ENCODE data around the gene DQX1.
A peak's percentile ranks its signal among the peaks of the same experiment; 100 is the strongest.
"Not testable (repeated sequence)": the region's sequence is repeated elsewhere in the genome, so short reads cannot be mapped to it uniquely, and the experiment has no call there.

Gene DQX1

DNA sequence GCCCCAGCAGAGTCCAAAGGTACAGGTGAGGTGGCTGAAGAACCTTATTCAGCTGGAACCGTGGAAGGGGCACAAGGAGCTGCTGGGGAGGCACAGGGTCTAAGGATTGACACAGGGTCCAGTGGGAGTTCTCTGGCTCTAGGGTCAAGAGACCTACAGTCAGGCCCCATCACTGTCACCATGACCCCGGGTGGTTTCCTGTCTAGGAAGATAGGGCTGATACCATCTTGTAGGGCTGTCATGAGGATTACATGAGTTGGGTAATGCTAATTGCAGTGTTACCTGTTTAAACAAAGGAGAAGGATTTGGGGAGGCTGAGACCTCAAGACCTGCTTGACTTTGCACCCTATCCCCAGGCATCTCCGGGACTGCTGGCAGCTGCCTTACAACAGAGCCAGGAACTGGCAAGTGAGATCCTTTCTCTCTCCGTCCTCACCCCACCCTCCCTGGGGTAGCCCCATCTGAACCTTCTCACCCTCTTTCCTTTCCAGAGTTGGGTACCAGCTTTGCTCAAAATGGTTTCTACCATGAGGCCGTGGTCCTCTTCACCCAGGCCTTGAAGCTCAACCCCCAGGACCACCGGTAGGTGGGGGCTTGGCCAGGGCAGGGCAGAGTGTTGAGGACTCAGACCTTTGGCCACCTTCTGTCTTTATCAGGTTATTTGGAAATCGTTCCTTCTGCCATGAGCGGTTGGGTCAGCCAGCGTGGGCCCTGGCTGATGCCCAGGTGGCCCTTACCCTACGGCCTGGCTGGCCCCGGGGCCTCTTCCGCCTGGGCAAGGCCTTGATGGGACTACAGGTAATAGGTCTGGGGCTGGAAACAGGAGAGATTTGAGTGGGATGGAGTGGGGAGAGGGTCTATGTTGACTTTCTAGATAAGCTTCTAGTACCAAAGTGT lies 34.1 kb downstream of the DQX1 start:
- no peak for DNase-seq

GRCh38 chr2:74489906-74490305 lies 36.1 kb downstream of the DQX1 start:
- DNase-seq, result no peak

DNA sequence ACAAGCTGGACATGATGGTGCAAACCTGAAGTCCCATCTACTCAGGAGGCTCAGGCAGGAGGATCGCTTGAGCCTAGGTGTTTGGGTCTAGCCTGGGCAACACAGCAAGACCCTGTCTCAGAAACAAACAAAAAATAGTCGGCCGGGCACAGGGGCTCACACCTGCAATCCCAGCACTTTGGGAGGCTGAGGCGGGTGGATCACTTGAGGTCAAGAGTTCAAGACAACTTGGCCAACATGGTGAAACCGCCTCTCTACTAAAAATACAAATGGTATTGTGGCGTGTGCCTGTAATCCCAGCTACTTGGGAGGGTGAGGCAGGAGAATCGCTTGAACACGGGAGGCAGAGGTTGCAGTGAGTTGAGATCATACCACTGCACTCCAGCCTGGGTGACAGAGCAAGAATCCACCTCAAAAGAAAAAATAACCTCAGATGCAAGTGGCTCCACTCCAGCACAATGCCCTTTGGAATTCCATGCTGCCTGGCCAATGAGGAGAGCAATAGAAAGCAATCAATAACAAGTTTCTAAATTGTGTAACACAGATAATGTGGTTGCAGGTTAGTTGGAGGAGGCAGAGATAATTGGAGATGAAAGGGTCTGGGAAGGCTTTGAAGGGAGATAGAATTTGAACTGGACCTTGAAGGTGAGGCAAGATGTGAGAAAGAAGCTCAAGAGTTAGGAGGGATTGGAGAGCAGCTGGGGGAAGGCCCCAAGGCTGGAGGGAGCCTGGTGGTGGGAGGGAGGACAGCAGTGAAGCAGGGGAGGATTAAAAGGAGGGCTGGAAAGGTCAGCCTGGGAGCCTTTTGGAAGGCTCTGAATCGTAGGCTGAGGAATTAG lies 37.2 kb downstream of the DQX1 start:
- no peak for DNase-seq

DNA sequence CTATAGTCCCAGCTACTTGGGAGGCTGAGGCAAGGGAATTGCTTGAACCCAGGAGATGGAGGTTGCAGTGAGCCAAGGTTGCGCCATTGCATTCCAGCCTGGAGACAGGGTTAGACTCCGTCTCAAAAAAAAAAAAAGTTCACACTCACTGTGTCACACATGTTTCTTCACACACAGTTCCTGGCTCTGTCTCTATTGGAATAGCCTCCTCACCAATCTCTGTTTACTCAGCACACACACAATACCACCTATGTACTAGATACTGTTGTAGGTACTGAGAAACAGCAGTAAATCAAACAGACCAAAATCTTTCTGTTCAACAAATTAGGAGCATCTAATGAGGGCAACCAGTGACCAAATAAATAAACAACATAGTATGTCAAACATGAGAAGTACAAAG lies 39.9 kb downstream of the DQX1 start:
- DNase-seq, result no peak

- DNase-seq, result not testable (repeated sequence)
Measured at GRCh38 chr2:74483675-74484164, 42.3 kb downstream of the DQX1 start.

DNA sequence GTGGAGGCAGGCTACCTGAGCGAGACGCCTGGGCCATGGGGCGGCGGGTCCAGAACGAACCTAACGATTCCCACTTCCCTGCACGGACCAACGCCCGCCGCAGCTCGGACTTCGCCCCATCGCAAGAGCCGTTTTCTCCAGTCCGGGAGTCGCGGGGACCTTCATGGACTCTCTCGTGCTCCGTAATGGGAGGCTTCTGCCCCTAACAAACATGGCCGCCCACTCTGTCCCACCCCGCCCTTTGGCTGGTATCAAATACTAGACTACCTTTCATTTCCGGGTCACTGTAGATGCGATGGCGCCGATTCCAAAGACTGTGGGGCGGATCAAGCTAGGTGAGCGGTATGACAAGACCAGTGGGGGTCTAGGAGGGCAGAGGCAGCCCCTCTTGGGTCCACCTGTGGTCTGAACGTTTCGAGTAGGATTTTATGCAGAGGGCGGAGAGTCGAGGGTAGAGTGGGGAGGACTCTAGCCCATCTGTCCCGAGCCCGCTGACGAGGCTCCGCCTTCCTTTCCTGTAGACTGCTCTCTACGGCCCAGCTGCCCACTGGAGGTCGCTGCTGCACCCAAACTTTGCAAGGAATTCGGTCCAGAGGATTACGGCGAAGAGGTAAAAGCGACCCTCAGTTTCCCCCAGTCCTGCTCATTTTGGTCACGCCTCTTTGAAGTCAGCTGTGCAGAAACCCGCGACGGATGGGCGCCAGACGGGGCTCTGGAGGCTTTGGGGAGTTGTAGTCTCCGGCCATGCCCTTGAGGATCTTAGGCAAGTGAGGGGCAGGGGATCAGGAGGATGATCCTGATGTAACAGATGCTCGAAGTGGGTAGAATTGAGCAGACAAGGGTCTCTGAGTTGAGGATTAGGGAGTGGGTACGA lies 43.0 kb downstream of the DQX1 start, which contains the start of the genes CCDC142 and TTC31:
CCDC142 (minus strand) TSS at position 198 of the 874 bp plus-strand sequence; CDS start at position 37, 161 bp downstream.
TTC31 (plus strand) TSS at position 281 of the 874 bp plus-strand sequence; CDS start at position 296, 15 bp downstream.
- peak; percentile 90 for DNase-seq

- DNase-seq, result no peak
Measured at GRCh38 chr2:74481961-74482800, 43.9 kb downstream of the DQX1 start.

DNA sequence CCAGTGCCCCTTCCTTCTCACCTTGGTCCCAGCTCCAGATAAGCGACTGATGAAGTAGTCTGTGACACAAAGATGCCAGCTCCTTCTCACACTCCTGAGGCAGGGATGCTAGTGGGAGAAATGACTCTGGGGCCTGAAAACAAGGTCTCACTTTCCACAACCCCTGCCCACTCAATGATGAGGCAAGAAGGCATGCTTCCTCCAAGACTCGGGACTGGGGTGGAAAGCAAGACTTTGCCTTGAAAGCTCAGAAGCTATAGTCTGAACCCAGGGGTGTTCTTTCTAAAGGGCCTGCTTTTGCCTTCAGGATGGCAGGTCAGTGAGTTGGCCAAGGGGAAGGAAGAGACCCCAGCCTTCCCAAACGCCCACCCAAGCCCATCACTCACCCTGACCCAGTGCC lies 44.6 kb downstream of the DQX1 start:
- no peak for DNase-seq

DNA sequence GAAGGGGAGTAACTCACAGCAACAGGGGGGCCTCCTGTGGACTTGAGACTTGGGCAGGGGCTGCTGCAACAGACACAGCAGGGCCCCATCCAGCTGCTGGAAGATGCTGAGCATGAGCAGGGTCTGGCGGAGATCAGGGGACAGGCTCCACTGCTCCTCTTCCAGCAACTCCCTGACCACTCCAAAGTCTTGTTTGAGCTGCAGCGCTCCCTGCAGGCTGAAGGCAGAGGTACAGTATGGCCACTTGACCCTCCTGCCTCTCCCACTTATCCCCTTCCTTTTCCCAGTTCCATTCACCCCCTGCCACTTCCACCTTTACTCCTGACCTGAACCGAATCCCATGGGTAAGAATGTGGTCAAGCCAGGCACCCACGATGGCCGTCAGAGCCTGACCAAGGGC lies 51.1 kb downstream of the DQX1 start:
- DNase-seq, result no peak

- DNase-seq, result no peak
Measured at GRCh38 chr2:74474481-74474880, 51.5 kb downstream of the DQX1 start.

- no peak for DNase-seq
Measured at GRCh38 chr2:74472945-74473258, 53.1 kb downstream of the DQX1 start.

GRCh38 chr2:74472086-74472944 lies 53.7 kb downstream of the DQX1 start, which contains the start of gene MRPL53:
TSS of gene MRPL53 (minus strand) at chr2:74472680. CDS start at chr2:74472660, 20 bp downstream.
- DNase-seq, result peak; percentile 67

GRCh38 chr2:74471332-74472065 lies 54.5 kb downstream of the DQX1 start:
- DNase-seq, result no peak

- DNase-seq, result not testable (repeated sequence)
Measured at GRCh38 chr2:74470742-74471141, 55.3 kb downstream of the DQX1 start.

All from NCI-H1417 treated with DMSO at 0.1 percent for 48 hours (cell line).